Right atrium auricular region (tissue), 2 donors: ENCODE results near the gene NLGN4X. TPM values are rescaled to one million over a fixed set of nuclear protein-coding genes. Genes with fewer than 3 reads are reported as not detected.

Experiments used
- DNase-seq: peaks from one replicate; pipeline ENCODE4 v3.0.0-alpha.2; 2019; ENCODE audit warnings: low spot score
- H3K27ac ChIP-seq, 2 donors: fragments of 200-600 bp; sonication (generic); 1 replicate in 1 of 2; 2 replicates in 1 of 2; pipeline ENCODE4 v1.5.1; 2016 to 2019
- H3K27me3 ChIP-seq, 2 donors: fragments of 200-600 bp; sonication (generic); one replicate each; pipeline versions ENCODE4 v1.5.1 to v1.6.0; 2017 to 2019
- H3K36me3 ChIP-seq: fragments of 200-600 bp; sonication (generic); one replicate; pipeline ENCODE4 v1.5.1; 2016
- H3K4me1 ChIP-seq, 2 donors: fragments of 200-600 bp; sonication (generic); one replicate each; pipeline versions ENCODE4 v1.5.1 to v1.6.0; 2017 to 2019
- H3K4me3 ChIP-seq, 2 donors: fragments of 200-600 bp; sonication (generic); 1 replicate in 1 of 2; 2 replicates in 1 of 2; pipeline ENCODE4 v1.5.1; 2017 to 2019; ENCODE audit warnings: mild to moderate bottlenecking in 1 of 2, moderate library complexity in 1 of 2
- H3K9me3 ChIP-seq, 2 donors: fragments of 200-600 bp; sonication (generic); one replicate each; pipeline ENCODE4 v1.5.1; 2019
- CTCF ChIP-seq, 2 donors: fragments of 200-600 bp; sonication (generic); IDR thresholded peaks; one replicate each; pipeline ENCODE4 v1.5.1; 2019; ENCODE audit warnings: antibody characterized with exemption in 2 of 2
- total RNA-seq, 2 donors: library from RNA; depleted of rRNA; stranded (reverse); fragments of >200 nt; gene quantifications; one replicate each; pipeline ENCODE4 v1.1.0, GENCODE V29; 2016

NLGN4X gene
- total RNA-seq, 2 donors from 2014 or later = 4.2 to 6.1 TPM

GRCh38 chrX:6024204-6024603 is 204.5 kb downstream of the NLGN4X start:
- Histone ChIP-seq H3K36me3 (no peaks in the 10 kb centered on the region), H3K4me1 (no peaks in the 10 kb centered on the region), H3K27me3 (no peaks in the 10 kb centered on the region), H3K27ac (no peak overlapping the region), H3K9me3 (no peaks in the 10 kb centered on the region), H3K4me3 (no peak overlapping the region)
- no peak for DNase-seq
- no peak for TF ChIP-seq CTCF (IDR thresholded peaks at IDR 0.05)

GRCh38 chrX:6021316-6022091 is 207.2 kb downstream of the NLGN4X start:
- no peak overlapping the region for H3K4me3 ChIP-seq
- H3K4me1 ChIP-seq = no peaks in the 10 kb centered on the region
- H3K36me3 ChIP-seq = no peaks in the 10 kb centered on the region
- TF ChIP-seq CTCF (IDR thresholded peaks at IDR 0.05) = peak; percentile 38 to 71
- H3K27me3 ChIP-seq = no peaks in the 10 kb centered on the region
- H3K27ac ChIP-seq = no peak overlapping the region
- H3K9me3 ChIP-seq = no peaks in the 10 kb centered on the region
- DNase-seq = no peak

- H3K27me3 ChIP-seq = no peaks in the 10 kb centered on the region
- H3K9me3 ChIP-seq = no peaks in the 10 kb centered on the region
- no peaks in the 10 kb centered on the region for H3K36me3 ChIP-seq
- no peak for DNase-seq
- H3K4me3 ChIP-seq = no peak overlapping the region
- H3K4me1 ChIP-seq = no peaks in the 10 kb centered on the region
- no peak for TF ChIP-seq CTCF (IDR thresholded peaks at IDR 0.05)
- H3K27ac ChIP-seq = no peak overlapping the region
Observed at GRCh38 chrX:6019076-6019475, 209.6 kb downstream of the NLGN4X start.

- no peak for DNase-seq
- Histone ChIP-seq H3K27me3 (no peaks in the 10 kb centered on the region), H3K27ac (no peak overlapping the region), H3K9me3 (no peaks in the 10 kb centered on the region), H3K36me3 (no peaks in the 10 kb centered on the region), H3K4me1 (no peaks in the 10 kb centered on the region), H3K4me3 (no peak overlapping the region)
- TF ChIP-seq CTCF (IDR thresholded peaks at IDR 0.05) = no peak
Observed at GRCh38 chrX:6015423-6015822, 213.2 kb downstream of the NLGN4X start.

GRCh38 chrX:6012357-6012756 is 216.3 kb downstream of the NLGN4X start:
- H3K27ac ChIP-seq = no peak overlapping the region
- DNase-seq = no peak
- peaks cover 0 to 6% of the 10 kb centered on the region in 2 donors for H3K9me3 ChIP-seq
- H3K4me1 ChIP-seq = no peaks in the 10 kb centered on the region
- H3K4me3 ChIP-seq = no peak overlapping the region
- H3K27me3 ChIP-seq = no peaks in the 10 kb centered on the region
- H3K36me3 ChIP-seq = no peaks in the 10 kb centered on the region
- no peak for TF ChIP-seq CTCF (IDR thresholded peaks at IDR 0.05)

GRCh38 chrX:6005856-6006255 is 222.8 kb downstream of the NLGN4X start:
- Histone ChIP-seq H3K36me3 (no peaks in the 10 kb centered on the region), H3K4me3 (no peak overlapping the region), H3K27ac (no peak overlapping the region), H3K27me3 (no peaks in the 10 kb centered on the region), H3K9me3 (peaks cover 0 to 6% of the 10 kb centered on the region in 2 donors), H3K4me1 (no peaks in the 10 kb centered on the region)
- no peak for TF ChIP-seq CTCF (IDR thresholded peaks at IDR 0.05)
- DNase-seq = no peak
